Esophagus mucosa (tissue), 1 donor: Measurements from ENCODE around the gene GLIS2. TPM values are rescaled to one million over a fixed set of nuclear protein-coding genes. Genes with fewer than 3 reads are reported as not detected.

ENCODE experiments used
- ATAC-seq: fragments of 200-7000 bp; cut with Tn5 transposase; one replicate; pipeline ENCODE4 v1.9.1; 2020
- total RNA-seq: library from RNA; stranded (reverse); gene quantifications from one replicate; pipeline ENCODE4 v1.2.4, GENCODE V29; 2023
- donor health status: DM: yes; HTN: yes; CAD: no.

Gene GLIS2
- total RNA-seq, 1 donor from 2014 or later: 0.80 TPM

GRCh38 chr16:4385066-4385788 is 69.4 kb downstream of the GLIS2 start:
- no peak for ATAC-seq

- no peak for ATAC-seq
Measured at GRCh38 chr16:4385789-4386450, 70.1 kb downstream of the GLIS2 start.

GRCh38 chr16:4386451-4386805 is 70.6 kb downstream of the GLIS2 start:
- ATAC-seq: peak; percentile 17

GRCh38 chr16:4386951-4387565 is 71.2 kb downstream of the GLIS2 start:
- no peak for ATAC-seq

- ATAC-seq: no peak
Measured at GRCh38 chr16:4387781-4388180, 71.9 kb downstream of the GLIS2 start.

- no peak for ATAC-seq
Measured at GRCh38 chr16:4388271-4389021, 72.6 kb downstream of the GLIS2 start.

Other genes starting within 250 kb of the GLIS2 start
- gene ADCY9, start 199.6 kb upstream of the GLIS2 start, total RNA-seq: 5.3 TPM
- gene SRL, start 74.0 kb upstream of the GLIS2 start, total RNA-seq: 0.16 TPM
- 11.6 TPM for gene TFAP4, start 43.0 kb upstream of the GLIS2 start, total RNA-seq
- 34.3 TPM for gene PAM16, start 35.3 kb downstream of the GLIS2 start, total RNA-seq
- 16.6 TPM for gene VASN, start 55.8 kb downstream of the GLIS2 start, total RNA-seq
- 7.9 TPM for gene CORO7, start 100.5 kb downstream of the GLIS2 start, total RNA-seq
- gene DNAJA3, start 109.8 kb downstream of the GLIS2 start, total RNA-seq: 40.2 TPM
- gene NMRAL1, start 158.6 kb downstream of the GLIS2 start, total RNA-seq: 35.2 TPM
- 46.6 TPM for gene HMOX2, start 160.3 kb downstream of the GLIS2 start, total RNA-seq
- 18.9 TPM for gene CDIP1, start 222.7 kb downstream of the GLIS2 start, total RNA-seq
- 0.04 TPM for gene C16orf96, start 240.3 kb downstream of the GLIS2 start, total RNA-seq